ENCODE measurements around the gene KCNQ1.

KCNQ1 gene

DNA sequence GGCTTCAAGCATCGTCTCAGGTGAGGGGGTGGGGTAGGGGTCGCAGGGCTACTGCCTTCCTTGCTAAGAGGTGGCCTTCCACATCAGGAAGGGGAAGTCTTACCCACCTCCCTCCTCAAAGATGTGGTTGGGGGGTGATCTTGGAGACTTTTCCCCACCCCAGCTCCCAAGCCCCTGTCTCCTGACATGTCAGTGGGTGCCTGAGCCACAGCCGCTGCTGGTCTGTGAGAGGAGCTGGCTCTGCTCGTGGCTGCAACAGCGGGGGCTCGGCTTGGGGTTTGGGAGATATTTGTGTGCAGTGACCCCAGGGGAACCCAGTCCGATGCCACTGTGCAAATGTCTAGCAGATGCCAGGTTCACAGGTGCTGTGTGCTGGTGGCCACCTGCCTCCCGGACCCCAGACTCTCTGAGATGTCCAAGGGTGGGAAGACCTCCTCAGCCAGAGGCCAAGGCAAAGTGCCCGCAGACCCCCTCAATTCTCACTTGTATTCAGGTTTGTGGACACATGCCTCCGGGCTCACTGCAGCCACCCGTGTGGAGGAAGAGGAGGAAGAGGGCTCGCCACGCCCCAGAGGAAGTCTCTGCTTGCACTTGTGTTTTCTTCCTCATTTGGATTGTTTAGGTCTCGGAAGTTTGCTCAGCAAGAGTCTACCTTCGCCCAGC is 1.9 kb downstream of the KCNQ1 start:
- Histone ChIP-seq H3K27me3 (ENCODE audit: insufficient read depth, low read length) (peaks cover 59% of the 10 kb centered on the region), H3K9me3 (ENCODE audit: low read length) (peaks cover 7% of the 10 kb centered on the region), H3K4me3 (ENCODE audit: low read length) (no peak overlapping the region), H3K4me1 (ENCODE audit: insufficient read depth, low read length) (no peaks in the 10 kb centered on the region), H3K36me3 (ENCODE audit: insufficient read depth, low read length) (no peaks in the 10 kb centered on the region), H2AFZ (ENCODE audit: low read depth, low read length) (no peak overlapping the region)

DNA sequence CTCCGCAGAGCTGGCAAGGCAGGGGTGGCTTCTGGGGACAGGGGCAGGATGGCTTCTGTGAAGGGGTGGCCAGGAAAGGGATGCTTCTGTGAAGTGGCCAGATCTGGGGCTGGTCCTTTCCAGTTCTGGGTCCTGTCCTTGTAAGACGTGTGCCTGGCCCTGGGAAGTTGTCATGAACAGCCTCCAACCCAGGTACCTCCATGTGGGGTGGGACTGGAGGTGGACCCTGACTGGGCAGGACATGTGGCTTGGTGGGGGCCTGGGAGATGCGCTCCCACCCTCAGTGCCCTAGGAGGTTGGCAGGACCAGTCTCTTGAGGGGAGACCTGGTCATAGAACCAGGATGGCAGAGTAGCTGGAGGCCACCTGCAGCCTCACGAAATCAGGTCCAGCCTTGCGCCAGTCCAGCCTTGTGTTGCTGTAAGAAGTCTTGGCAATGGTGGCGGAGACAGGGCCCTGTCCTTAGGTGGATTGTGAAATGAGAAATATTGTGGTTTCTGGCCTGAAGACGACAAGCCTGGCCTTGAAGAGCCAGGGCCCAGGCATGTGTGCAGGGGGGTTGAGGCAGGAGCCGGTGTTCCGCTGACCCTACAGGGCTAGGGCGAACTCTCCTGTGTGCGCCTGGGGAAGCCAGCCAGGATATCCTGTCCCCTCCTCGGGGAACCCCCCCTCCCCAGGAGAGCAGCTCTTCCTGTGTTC is 2.6 kb downstream of the KCNQ1 start:
- H3K9me3 ChIP-seq (ENCODE audit: low read length), result peaks cover 7% of the 10 kb centered on the region
- H3K4me1 ChIP-seq (ENCODE audit: insufficient read depth, low read length), result peaks cover 2% of the 10 kb centered on the region
- no peak overlapping the region for H3K4me3 ChIP-seq (ENCODE audit: low read length)
- H3K27me3 ChIP-seq (ENCODE audit: insufficient read depth, low read length), result peaks cover 56% of the 10 kb centered on the region
- no peak overlapping the region for H2AFZ ChIP-seq (ENCODE audit: low read depth, low read length)
- no peaks in the 10 kb centered on the region for H3K36me3 ChIP-seq (ENCODE audit: insufficient read depth, low read length)

GRCh38 chr11:2447951-2448650 is 3.3 kb downstream of the KCNQ1 start:
- H3K27me3 ChIP-seq (ENCODE audit: insufficient read depth, low read length), result peaks cover 49% of the 10 kb centered on the region
- peaks cover 4% of the 10 kb centered on the region for H3K9me3 ChIP-seq (ENCODE audit: low read length)
- no peaks in the 10 kb centered on the region for H3K36me3 ChIP-seq (ENCODE audit: insufficient read depth, low read length)
- no peak overlapping the region for H2AFZ ChIP-seq (ENCODE audit: low read depth, low read length)
- no peak overlapping the region for H3K4me3 ChIP-seq (ENCODE audit: low read length)
- peaks cover 2% of the 10 kb centered on the region for H3K4me1 ChIP-seq (ENCODE audit: insufficient read depth, low read length)

GRCh38 chr11:2448661-2449547 is 4.1 kb downstream of the KCNQ1 start:
- Histone ChIP-seq H3K36me3 (ENCODE audit: insufficient read depth, low read length) (no peaks in the 10 kb centered on the region), H3K27me3 (ENCODE audit: insufficient read depth, low read length) (peaks cover 41% of the 10 kb centered on the region), H3K4me3 (ENCODE audit: low read length) (no peak overlapping the region)

GRCh38 chr11:2449548-2450320 is 4.9 kb downstream of the KCNQ1 start:
- H3K36me3 ChIP-seq (ENCODE audit: insufficient read depth, low read length), result no peaks in the 10 kb centered on the region

More at GRCh38 chr11:2448661-2449547, 4.1 kb downstream of the KCNQ1 start:
- Histone ChIP-seq H2AFZ (ENCODE audit: low read depth, low read length) (no peak overlapping the region), H3K4me1 (ENCODE audit: insufficient read depth, low read length) (peaks cover 2% of the 10 kb centered on the region), H3K9me3 (ENCODE audit: low read length) (no peaks in the 10 kb centered on the region)

DNA sequence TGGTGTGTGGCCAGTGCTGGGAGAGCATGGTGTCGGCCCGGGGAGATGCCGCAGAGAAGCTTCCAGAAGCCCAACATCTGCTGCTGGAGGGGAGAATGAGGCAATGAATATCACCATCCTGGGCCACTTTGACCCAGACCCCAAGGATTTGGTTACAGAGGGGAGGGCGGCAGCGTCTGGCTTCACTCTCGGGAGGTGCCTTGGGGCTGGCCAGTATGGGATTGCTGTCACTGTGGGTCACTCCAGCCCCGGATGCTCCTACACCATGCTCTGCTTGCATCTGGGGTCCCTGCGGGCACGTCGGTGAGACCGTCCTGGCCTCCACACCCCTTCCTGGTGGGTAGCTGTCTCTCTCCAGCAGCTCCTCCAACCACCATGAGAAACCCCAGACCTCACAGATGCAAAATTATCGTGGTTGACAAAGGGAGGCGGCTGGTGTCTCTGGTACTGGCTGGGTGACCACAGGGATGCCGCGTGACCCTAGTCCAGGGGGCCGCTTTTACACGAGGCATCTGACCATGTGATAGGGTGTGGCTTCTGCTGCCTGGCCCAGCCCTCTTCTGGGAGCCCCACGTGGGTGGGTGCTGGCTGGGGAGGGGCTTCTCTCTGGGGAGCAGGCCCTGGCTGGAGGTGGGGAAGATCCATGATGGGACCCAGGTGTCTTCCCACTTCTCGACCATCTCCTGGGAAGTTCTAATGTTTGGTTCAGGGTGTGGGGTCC is 5.7 kb downstream of the KCNQ1 start:
- no peak overlapping the region for H2AFZ ChIP-seq (ENCODE audit: low read depth, low read length)

More at GRCh38 chr11:2449548-2450320, 4.9 kb downstream of the KCNQ1 start:
- peaks cover 37% of the 10 kb centered on the region for H3K27me3 ChIP-seq (ENCODE audit: insufficient read depth, low read length)
- H2AFZ ChIP-seq (ENCODE audit: low read depth, low read length), result no peak overlapping the region
- H3K9me3 ChIP-seq (ENCODE audit: low read length), result no peaks in the 10 kb centered on the region
- H3K4me3 ChIP-seq (ENCODE audit: low read length), result no peak overlapping the region
- H3K4me1 ChIP-seq (ENCODE audit: insufficient read depth, low read length), result peaks cover 2% of the 10 kb centered on the region

DNA sequence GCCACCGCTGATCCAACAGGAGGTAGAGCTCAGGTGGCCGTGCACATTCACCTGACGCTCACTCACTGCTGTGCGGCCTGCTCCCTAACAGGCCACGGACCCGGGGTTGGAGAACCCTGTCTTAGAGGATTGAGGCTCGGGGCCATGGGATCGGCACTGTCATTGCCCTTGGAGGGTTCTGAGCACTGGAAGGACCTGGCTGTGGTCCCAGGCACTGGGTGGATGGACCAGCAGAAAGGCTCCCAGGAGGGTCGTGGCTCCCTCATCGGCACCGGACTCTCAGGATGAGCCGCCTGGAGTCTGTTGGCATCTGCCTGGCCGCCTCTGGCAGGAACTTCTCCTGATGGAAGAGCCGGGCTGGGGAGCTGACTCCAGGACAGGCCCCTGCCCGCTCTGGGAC is 6.5 kb downstream of the KCNQ1 start:
- H3K27me3 ChIP-seq (ENCODE audit: insufficient read depth, low read length), result peaks cover 25% of the 10 kb centered on the region
- H3K36me3 ChIP-seq (ENCODE audit: insufficient read depth, low read length), result no peaks in the 10 kb centered on the region
- H3K4me3 ChIP-seq (ENCODE audit: low read length), result no peak overlapping the region
- H3K9me3 ChIP-seq (ENCODE audit: low read length), result no peaks in the 10 kb centered on the region
- peaks cover 2% of the 10 kb centered on the region for H3K4me1 ChIP-seq (ENCODE audit: insufficient read depth, low read length)
- no peak overlapping the region for H2AFZ ChIP-seq (ENCODE audit: low read depth, low read length)

More for the DNA sequence above, 5.7 kb downstream of the KCNQ1 start:
- H3K4me1 ChIP-seq (ENCODE audit: insufficient read depth, low read length), result peaks cover 2% of the 10 kb centered on the region
- no peak overlapping the region for H3K4me3 ChIP-seq (ENCODE audit: low read length)
- H3K36me3 ChIP-seq (ENCODE audit: insufficient read depth, low read length), result no peaks in the 10 kb centered on the region
- H3K27me3 ChIP-seq (ENCODE audit: insufficient read depth, low read length), result peaks cover 33% of the 10 kb centered on the region
- H3K9me3 ChIP-seq (ENCODE audit: low read length), result no peaks in the 10 kb centered on the region

- Histone ChIP-seq H3K4me3 (ENCODE audit: low read length) (no peak overlapping the region), H3K4me1 (ENCODE audit: insufficient read depth, low read length) (peaks cover 2% of the 10 kb centered on the region), H3K9me3 (ENCODE audit: low read length) (no peaks in the 10 kb centered on the region), H3K27me3 (ENCODE audit: insufficient read depth, low read length) (peaks cover 19% of the 10 kb centered on the region), H3K36me3 (ENCODE audit: insufficient read depth, low read length) (no peaks in the 10 kb centered on the region), H2AFZ (ENCODE audit: low read depth, low read length) (no peak overlapping the region)
Measured at GRCh38 chr11:2451916-2452315, 7.1 kb downstream of the KCNQ1 start.

- H3K4me3 ChIP-seq (ENCODE audit: low read length), result no peak overlapping the region
- H3K27me3 ChIP-seq (ENCODE audit: insufficient read depth, low read length), result peaks cover 13% of the 10 kb centered on the region
- H3K9me3 ChIP-seq (ENCODE audit: low read length), result no peaks in the 10 kb centered on the region
- H3K4me1 ChIP-seq (ENCODE audit: insufficient read depth, low read length), result peaks cover 2% of the 10 kb centered on the region
- no peak overlapping the region for H2AFZ ChIP-seq (ENCODE audit: low read depth, low read length)
- H3K36me3 ChIP-seq (ENCODE audit: insufficient read depth, low read length), result no peaks in the 10 kb centered on the region
Measured at GRCh38 chr11:2452321-2453012, 7.7 kb downstream of the KCNQ1 start.

GRCh38 chr11:2453436-2453835 is 8.6 kb downstream of the KCNQ1 start:
- no peak overlapping the region for H3K4me3 ChIP-seq (ENCODE audit: low read length)
- H3K27me3 ChIP-seq (ENCODE audit: insufficient read depth, low read length), result peaks cover 6% of the 10 kb centered on the region
- H3K36me3 ChIP-seq (ENCODE audit: insufficient read depth, low read length), result no peaks in the 10 kb centered on the region
- no peaks in the 10 kb centered on the region for H3K9me3 ChIP-seq (ENCODE audit: low read length)
- H3K4me1 ChIP-seq (ENCODE audit: insufficient read depth, low read length), result peaks cover 2% of the 10 kb centered on the region
- no peak overlapping the region for H2AFZ ChIP-seq (ENCODE audit: low read depth, low read length)

DNA sequence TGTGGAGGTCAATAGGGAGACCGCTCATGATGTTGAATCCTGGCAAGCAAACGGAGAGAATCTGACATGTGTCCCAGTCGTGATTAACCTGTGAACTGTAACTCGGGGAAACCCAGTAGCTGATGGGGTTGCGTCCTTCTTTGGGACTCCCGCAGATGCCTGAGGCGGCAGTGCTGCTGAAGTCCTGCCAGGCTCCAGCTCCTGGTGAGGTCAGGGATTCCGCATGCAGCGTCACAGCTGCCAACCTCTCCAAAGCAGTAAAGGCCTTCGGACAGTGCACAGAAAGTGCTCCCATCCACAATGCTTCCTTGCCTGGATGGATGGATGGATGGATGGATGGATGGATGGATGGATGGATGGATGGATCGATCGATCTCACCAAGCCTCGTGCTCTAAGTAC is 13.5 kb downstream of the KCNQ1 start:
- Histone ChIP-seq H3K4me1 (ENCODE audit: insufficient read depth, low read length) (no peaks in the 10 kb centered on the region), H3K4me3 (ENCODE audit: low read length) (no peak overlapping the region), H2AFZ (ENCODE audit: low read depth, low read length) (no peak overlapping the region), H3K9me3 (ENCODE audit: low read length) (no peaks in the 10 kb centered on the region), H3K27me3 (ENCODE audit: insufficient read depth, low read length) (peaks cover 10% of the 10 kb centered on the region), H3K36me3 (ENCODE audit: insufficient read depth, low read length) (no peaks in the 10 kb centered on the region)
